GM18868 (cell line): ENCODE data around the gene PRIM2.
A peak's percentile ranks its signal among the peaks of the same experiment; 100 is the strongest.
"Not testable (repeated sequence)": the region's sequence is repeated elsewhere in the genome, so short reads cannot be mapped to it uniquely, and the experiment has no call there.

Experiments used
- ATAC-seq: cut with Tn5 transposase; IDR thresholded peaks from one replicate; pipeline ENCODE4 v1.9.1; 2021; ENCODE audit warnings: mild to moderate bottlenecking, moderate library complexity; ENCODE audit not compliant: unreplicated experiment

The PRIM2 gene

GRCh38 chr6:57489887-57490286 lies 172.5 kb downstream of the PRIM2 start:
- ATAC-seq = not testable (repeated sequence)

DNA sequence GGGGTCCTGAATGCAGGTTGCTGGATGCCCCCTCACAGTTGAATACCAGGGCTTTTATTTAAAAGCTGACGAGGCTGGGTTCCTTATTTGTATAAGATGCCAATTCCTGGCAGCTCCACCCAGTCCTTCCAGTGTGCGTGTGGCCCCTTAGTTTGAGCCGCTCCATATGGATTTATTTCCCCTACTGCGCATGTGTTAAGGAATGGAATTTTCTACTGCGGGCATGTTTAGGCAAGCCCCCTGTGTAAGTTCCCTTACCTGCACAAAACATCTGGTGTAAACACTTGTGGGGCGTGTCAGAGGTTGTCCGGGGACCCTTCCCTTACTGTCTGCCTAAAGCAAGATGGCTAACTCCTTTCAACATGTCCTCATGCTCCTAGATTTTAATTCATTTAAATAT lies 174.4 kb downstream of the PRIM2 start:
- not testable (repeated sequence) for ATAC-seq

GRCh38 chr6:57496251-57496650 lies 178.8 kb downstream of the PRIM2 start:
- not testable (repeated sequence) for ATAC-seq

GRCh38 chr6:57500368-57501021 lies 183.1 kb downstream of the PRIM2 start:
- ATAC-seq = not testable (repeated sequence)

DNA sequence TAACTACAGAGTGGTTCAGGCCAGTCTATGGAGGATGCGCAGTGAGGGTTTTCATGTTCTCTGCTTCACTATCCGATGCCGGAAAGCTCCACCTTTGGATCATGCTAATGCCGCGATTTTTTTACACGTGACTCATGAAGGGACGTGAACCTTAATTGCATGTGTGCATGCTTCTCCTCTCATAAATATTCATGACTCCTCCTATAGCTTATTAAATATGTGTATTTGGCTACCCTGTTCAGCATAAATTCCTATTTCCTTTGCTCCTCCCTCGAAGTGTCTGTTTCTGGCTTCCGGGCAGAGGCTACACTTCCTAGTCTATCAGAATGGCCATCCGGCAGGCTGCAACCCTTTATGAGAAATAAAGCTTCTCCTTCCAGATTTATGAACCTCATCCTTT lies 185.0 kb downstream of the PRIM2 start:
- ATAC-seq = not testable (repeated sequence)

DNA sequence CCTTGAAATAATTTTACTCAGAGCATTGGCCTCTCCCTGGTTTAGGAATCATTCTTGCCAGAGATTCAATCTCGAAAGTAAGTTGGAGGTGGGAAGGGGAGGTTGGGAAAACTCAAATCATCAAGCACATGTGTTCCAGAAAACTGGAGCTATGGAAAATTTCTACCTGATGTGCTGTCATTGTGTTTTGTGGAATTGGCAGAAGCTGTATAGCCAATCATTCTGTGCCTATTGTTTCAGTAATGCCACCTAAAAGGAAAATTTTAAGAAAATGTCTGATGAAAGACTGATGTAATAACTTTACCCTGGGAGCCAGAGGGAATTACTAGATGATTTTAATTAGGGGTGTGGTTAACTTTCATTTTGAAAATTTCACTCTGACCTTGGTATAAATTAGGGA lies 187.8 kb downstream of the PRIM2 start:
- ATAC-seq = not testable (repeated sequence)

DNA sequence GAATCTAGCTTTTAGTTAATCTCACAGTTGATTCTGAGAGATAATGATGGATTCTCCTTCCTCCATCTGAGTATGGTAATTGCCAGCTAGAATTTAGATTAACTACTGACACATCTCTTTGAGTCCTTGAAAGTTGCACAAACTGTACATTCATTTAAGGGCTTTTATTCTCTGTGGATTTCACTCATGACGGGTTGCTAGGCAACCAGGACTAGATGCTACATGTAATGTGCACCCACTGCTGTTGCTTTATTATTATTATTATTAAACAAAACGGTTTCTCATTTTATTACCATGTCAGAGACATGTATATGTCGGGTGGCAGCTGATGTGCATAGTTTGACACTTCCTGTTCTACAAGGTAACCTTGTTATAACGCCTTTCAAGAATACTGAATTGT lies 193.0 kb downstream of the PRIM2 start:
- not testable (repeated sequence) for ATAC-seq

DNA sequence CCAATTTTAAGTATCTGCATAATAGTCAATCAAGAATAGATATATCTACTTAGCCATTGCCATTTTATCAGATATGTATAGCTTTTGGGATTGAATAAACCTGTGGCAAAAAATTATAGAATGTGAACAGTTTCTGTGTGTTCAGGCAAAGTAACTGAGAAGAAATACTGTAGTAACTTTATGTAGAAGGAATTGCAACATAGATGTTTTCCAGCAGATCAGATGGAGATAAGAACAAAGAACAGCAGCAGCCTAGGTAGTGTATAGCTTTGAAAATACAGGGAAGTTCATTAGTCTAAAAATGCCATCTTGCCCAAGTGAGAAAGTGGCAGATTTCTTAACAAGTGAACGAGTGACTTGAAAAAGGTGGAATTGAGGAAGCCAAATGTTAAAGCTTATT lies 197.7 kb downstream of the PRIM2 start:
- not testable (repeated sequence) for ATAC-seq

DNA sequence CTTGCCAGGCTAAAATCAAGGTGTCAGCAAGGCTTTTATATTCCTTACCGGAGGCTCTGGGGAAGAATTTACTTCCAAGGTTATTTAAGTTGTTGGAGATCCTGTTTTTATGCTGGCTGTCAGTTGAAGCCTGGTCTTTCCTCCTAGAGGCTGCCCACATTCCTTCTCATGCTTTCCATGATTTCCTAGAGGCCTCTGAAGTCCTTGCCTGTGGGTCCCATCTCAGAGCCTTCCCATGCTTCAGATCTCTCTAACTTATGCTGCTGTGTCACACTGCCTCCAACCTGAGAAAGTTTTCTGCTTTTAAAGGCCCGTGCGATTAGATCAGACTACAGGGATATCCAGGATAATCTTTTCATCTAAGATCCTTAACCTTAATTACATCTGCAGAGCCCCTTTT lies 198.4 kb downstream of the PRIM2 start:
- ATAC-seq = not testable (repeated sequence)

DNA sequence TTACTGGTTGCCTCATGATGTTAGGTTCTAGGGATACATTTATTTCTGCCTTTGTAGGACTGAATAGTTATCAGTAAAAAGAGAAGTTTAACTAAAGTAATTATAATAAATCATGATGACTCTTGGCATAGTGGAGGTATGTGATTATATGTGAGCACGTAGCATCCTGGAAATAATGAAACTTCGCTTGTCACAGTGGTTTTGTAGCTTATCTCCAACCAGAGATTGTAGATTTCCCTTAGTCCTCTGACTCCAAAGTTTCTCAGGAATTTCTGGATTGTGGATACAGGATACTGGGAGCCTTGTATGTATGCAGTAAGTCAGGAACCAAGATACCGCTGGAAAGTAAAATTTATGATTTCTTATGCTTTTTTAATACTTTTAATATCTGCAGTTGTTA lies 199.3 kb downstream of the PRIM2 start:
- not testable (repeated sequence) for ATAC-seq

DNA sequence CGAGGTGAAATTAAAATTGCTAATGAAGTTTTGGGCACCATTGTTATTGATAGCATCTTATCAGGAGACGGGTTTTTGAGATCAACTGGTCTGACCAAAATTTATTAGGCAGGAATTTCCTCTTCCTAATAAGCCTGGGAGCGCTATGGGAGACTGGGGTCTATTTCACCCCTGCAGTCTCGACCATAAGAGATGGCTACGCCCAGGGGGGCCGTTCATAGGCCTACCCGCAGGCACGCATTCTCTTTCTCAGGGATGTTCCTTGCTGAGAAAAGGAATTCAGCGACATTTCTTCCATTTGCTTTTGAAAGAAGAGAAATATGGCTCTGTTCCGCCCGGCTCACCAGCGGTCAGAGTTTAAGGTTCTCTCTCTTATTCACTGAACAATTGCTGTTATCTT lies 201.8 kb downstream of the PRIM2 start:
- ATAC-seq = not testable (repeated sequence)

DNA sequence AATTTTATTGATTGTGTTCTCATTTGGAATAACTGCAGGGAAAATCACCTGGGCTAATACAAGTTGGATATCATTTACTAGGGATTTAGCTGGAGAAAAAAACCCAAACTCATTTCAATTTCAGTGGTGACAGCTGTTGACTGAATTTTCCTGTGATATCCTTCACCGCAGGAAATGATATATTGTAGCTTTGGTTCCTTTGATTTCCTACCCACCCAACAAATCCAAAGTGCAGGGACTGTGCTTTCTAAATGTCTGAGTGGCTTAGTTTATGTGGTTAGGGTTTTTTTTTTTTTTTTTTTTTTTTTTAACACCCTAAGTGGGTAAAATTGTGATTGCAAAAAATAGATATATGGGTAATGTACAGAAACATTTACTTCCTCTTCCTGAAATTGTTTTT lies 203.7 kb downstream of the PRIM2 start:
- ATAC-seq = not testable (repeated sequence)

- not testable (repeated sequence) for ATAC-seq
Observed at GRCh38 chr6:57523221-57523620, 205.8 kb downstream of the PRIM2 start.

DNA sequence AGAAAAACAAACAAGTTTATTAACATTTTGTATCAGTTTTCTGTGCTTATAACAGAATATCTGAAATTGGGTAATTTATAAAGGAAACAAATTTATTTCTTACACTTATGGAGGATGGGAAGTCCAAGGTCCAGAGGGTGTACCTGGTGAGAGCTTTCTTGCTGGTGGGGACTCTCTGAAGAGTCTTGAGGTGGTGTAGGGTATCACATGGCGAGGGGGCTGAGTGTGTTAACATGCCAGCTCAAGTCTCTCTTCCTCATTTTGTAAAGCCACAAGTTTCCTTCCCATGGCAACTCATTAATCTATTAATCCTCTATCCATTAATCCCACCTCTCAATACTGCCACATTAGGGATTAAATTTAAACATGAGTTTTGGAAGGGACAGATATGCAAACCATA lies 212.3 kb downstream of the PRIM2 start:
- peak; percentile 54 for ATAC-seq

- not testable (repeated sequence) for ATAC-seq
Observed at GRCh38 chr6:57532660-57533059, 215.2 kb downstream of the PRIM2 start.

DNA sequence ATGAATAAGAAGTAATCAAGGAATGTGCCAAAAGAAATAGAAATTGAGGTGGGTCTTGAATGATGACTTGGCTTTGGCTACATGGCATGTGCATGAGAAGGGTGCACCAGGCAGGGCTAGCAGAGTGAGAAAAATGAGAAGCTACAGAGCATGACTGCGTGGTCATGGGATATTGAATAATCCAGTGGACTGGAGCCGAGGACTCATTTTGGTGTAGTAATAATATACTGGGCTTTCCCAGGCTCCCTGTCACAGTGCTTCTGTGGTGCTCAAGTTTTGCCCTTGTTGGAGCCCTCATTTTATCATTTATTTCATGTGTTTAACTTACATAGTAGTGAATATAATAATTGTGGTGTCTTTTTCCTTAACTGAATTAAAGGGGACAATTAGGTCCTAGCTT lies 217.7 kb downstream of the PRIM2 start:
- ATAC-seq = not testable (repeated sequence)

GRCh38 chr6:57535994-57536393 lies 218.6 kb downstream of the PRIM2 start:
- ATAC-seq = peak; percentile 86

DNA sequence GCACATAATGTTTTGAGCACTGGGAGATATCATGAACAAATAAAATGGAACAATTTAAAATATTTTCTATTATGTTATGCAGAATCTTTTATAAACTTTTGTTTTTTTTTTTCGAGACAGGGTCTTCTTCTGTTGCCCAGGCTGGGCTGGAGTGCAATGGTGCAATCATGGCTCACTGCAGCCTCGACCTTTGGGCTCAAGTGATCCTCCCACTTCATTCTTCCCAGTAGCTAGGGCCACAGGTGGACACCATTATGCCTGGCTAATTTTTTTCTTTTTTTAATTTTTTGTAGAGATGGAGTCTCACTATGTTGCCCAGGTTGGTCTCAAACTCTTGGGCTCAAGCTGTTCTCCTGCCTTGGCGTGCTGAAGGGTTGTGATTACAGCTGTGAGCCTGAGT lies 220.5 kb downstream of the PRIM2 start:
- ATAC-seq = not testable (repeated sequence)

- ATAC-seq = not testable (repeated sequence)
Observed at GRCh38 chr6:57551961-57552360, 234.5 kb downstream of the PRIM2 start.

GRCh38 chr6:57557855-57558254 lies 240.4 kb downstream of the PRIM2 start:
- ATAC-seq = not testable (repeated sequence)

DNA sequence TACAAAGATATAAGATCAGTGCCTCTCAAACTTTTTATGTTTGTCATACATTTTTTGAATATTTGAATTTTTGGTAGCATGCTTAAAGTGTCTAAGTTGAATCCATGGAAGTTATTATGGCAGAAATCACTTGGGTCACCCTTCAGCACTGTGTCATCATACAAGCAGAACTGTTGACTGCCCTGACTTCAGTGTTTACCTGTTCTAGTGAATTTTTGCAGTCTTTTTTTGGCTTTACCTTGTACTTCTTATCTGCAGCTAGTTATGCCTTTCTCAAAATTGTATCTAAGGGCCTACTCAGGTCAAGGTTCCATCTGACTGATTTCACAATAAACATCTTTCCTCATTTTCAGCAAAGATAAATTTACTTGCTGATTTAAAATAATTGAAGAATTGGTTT lies 241.7 kb downstream of the PRIM2 start:
- ATAC-seq = not testable (repeated sequence)

DNA sequence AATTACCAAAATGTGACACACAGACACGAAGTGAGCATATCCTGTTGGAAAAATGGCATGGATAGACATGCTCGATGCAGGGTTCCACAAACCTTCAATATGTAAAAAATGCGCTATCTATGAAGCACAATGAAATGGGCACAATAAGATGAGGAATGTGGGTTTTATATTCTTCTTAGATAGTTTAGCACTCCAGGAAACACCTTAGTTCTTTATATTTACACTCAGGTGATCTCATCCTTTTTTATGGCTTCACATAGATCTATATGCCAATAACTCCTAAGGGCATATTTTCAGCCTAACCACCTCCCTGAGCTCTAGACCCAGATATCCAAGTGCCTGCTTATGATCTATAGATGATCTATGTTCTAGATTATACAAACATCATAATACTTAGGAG lies 244.8 kb downstream of the PRIM2 start:
- not testable (repeated sequence) for ATAC-seq

DNA sequence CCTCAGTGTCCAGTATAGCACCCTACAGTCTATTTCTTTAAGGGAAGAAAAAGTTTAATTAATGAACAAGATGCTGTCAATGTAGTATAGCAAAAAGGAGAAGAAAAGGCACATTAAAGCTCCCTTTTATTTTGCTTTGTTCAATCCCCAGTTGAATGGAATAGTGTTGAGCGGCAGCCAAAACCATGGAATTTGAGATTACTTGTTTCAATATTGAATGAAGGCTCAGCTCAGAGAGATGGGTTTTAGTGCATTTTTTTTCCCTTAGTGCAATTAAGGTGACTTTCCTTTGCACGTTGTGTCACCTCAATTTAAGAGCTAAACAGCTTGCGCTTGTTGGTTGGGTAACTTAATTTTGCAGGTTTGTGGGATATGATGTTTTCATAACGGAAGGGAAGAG lies 254.7 kb downstream of the PRIM2 start:
- not testable (repeated sequence) for ATAC-seq
